AG09309 (cell line): ENCODE results near the gene WDR82.
"Not testable (repeated sequence)": the region's sequence is repeated elsewhere in the genome, so short reads cannot be mapped to it uniquely, and the experiment has no call there.

ENCODE experiments used
- DNase-seq: peaks from one replicate; pipeline ENCODE4 v3.0.0-alpha.2; 2010; ENCODE audit warnings: low read depth
- H3K4me3 ChIP-seq: 2 replicates; pipeline ENCODE4 v1.5.1; 2011; ENCODE audit warnings: mild to moderate bottlenecking, low read depth, low read length, moderate library complexity; ENCODE audit not compliant: control insufficient read depth
- CTCF ChIP-seq: IDR thresholded peaks from 2 replicates; pipeline ENCODE4 v1.5.1; 2011; ENCODE audit warnings: mild to moderate bottlenecking, low read depth, low read length, inconsistent platforms; ENCODE audit not compliant: insufficient read depth, control insufficient read depth; ENCODE audit errors: missing control alignments

The WDR82 gene

GRCh38 chr3:52279596-52279995 lies 1.1 kb upstream of the WDR82 start:
- DNase-seq, result no peak
- no peak for TF ChIP-seq CTCF
- no peak overlapping the region for H3K4me3 ChIP-seq

- peak overlapping the region; percentile 93 for H3K4me3 ChIP-seq
- TF ChIP-seq CTCF, result peak; percentile 50
- DNase-seq, result no peak
These were observed 408 bp downstream of the WDR82 start for GRCh38 chr3:52277972-52278509.

- H3K4me3 ChIP-seq, result peak overlapping the region; percentile 93
- no peak for DNase-seq
- no peak for TF ChIP-seq CTCF
These were observed 1.1 kb downstream of the WDR82 start for GRCh38 chr3:52277071-52277964.

GRCh38 chr3:52274781-52275180 lies 3.7 kb downstream of the WDR82 start:
- not testable (repeated sequence) for DNase-seq, H3K4me3 ChIP-seq

- TF ChIP-seq CTCF, result no peak
- no peak overlapping the region for H3K4me3 ChIP-seq
- DNase-seq, result no peak
These were observed 5.6 kb downstream of the WDR82 start for GRCh38 chr3:52272831-52273230.

GRCh38 chr3:52272172-52272571 lies 6.3 kb downstream of the WDR82 start:
- DNase-seq, H3K4me3 ChIP-seq: not testable (repeated sequence)

- no peak for DNase-seq
- TF ChIP-seq CTCF, result no peak
- no peak overlapping the region for H3K4me3 ChIP-seq
These were observed 8.1 kb downstream of the WDR82 start for GRCh38 chr3:52270252-52270754.
